HEK293 (cell line): ENCODE measurements around the gene EME2.

ENCODE experiments used
- CTCF ChIA-PET: fragments of 350-600 bp; formaldehyde crosslinking; extraction: SDS; loops from one replicate; lab custom pipeline; 2021; ENCODE audit warnings: antibody characterized with exemption; lab: Yijun Ruan, JAX
- POLR2A ChIA-PET: fragments of 300-600 bp; formaldehyde crosslinking; extraction: SDS; loops from one replicate; lab custom pipeline; 2020; ENCODE audit warnings: antibody characterized with exemption, inconsistent platforms; lab: Yijun Ruan, JAX
- H3K27ac ChIP-seq: fragments of 200-500 bp; sonication (Bioruptor generic); 2 replicates; pipeline ENCODE4 v1.5.1; 2014; ENCODE audit warnings: low read depth, low read length, control low read depth, inconsistent platforms; ENCODE audit errors: extremely low read depth
- H3K36me3 ChIP-seq, 2 experiments: fragments of 200-500 bp in 1 of 2; sonication (Bioruptor generic) in 1 of 2; 1 replicate in 1 of 2; 2 replicates in 1 of 2; pipeline ENCODE4 v1.5.1; 2014 to 2017; ENCODE audit warnings: inconsistent platforms in 2 of 2, low read length in 2 of 2; ENCODE audit not compliant: control insufficient read depth in 2 of 2, insufficient read depth in 1 of 2
- H3K4me1 ChIP-seq: fragments of 200-500 bp; sonication (Bioruptor generic); 2 replicates; pipeline ENCODE4 v1.5.1; 2014; ENCODE audit warnings: mild to moderate bottlenecking, low read length, inconsistent platforms; ENCODE audit not compliant: control insufficient read depth, insufficient read depth
- H3K4me3 ChIP-seq: 2 replicates; pipeline ENCODE4 v1.5.1; 2011; ENCODE audit warnings: low read depth, mild to moderate bottlenecking, control low read depth, low read length, moderate library complexity
- H3K9me3 ChIP-seq: fragments of 200-500 bp; sonication (Bioruptor generic); 2 replicates; pipeline ENCODE4 v1.5.1; 2014; ENCODE audit warnings: low read depth, low read length, inconsistent platforms; ENCODE audit not compliant: control insufficient read depth, insufficient read depth
- ATF2 ChIP-seq: fragments of 450-650 bp; formaldehyde crosslinking; IDR thresholded peaks from 2 replicates; pipeline ENCODE4 v1.5.1; 2016; ENCODE audit warnings: missing biosample characterization, missing genetic modification characterization, low read depth
- HOXA7 ChIP-seq: sonication (generic); formaldehyde crosslinking; IDR thresholded peaks from 2 replicates; pipeline ENCODE4 v1.8.1; 2022; ENCODE audit warnings: missing genetic modification reagents, borderline replicate concordance
- KLF1 ChIP-seq: fragments of 450-650 bp; formaldehyde crosslinking; IDR thresholded peaks from 2 replicates; pipeline ENCODE4 v1.5.1; 2016; ENCODE audit warnings: missing biosample characterization, missing genetic modification characterization
- KLF8 ChIP-seq: fragments of 450-650 bp; formaldehyde crosslinking; IDR thresholded peaks from 2 replicates; pipeline ENCODE4 v1.5.1; 2016; ENCODE audit warnings: missing biosample characterization, missing genetic modification characterization
- MEIS1 ChIP-seq: sonication (generic); formaldehyde crosslinking; IDR thresholded peaks from 2 replicates; pipeline ENCODE4 v1.8.1; 2022; ENCODE audit warnings: missing genetic modification reagents, mild to moderate bottlenecking, borderline replicate concordance
- OVOL3 ChIP-seq: fragments of 450-650 bp; formaldehyde crosslinking; IDR thresholded peaks from 2 replicates; pipeline ENCODE4 v1.5.1; 2016; ENCODE audit warnings: missing biosample characterization, missing genetic modification characterization
- RBAK ChIP-seq: fragments of 450-650 bp; formaldehyde crosslinking; IDR thresholded peaks from 2 replicates; pipeline ENCODE4 v1.5.1; 2016; ENCODE audit warnings: missing biosample characterization, missing genetic modification characterization
- SALL2 ChIP-seq: fragments of 450-650 bp; formaldehyde crosslinking; IDR thresholded peaks from 2 replicates; pipeline ENCODE4 v1.5.0; 2017; ENCODE audit warnings: missing biosample characterization, mild to moderate bottlenecking, missing genetic modification characterization, borderline replicate concordance
- ZBTB6 ChIP-seq: fragments of 450-650 bp; formaldehyde crosslinking; IDR thresholded peaks from 2 replicates; pipeline ENCODE4 v1.5.1; 2017; ENCODE audit warnings: missing biosample characterization, missing genetic modification characterization
- ZEB2 ChIP-seq: fragments of 450-650 bp; formaldehyde crosslinking; IDR thresholded peaks from 2 replicates; pipeline ENCODE4 v1.5.1; 2016; ENCODE audit warnings: missing biosample characterization, missing genetic modification characterization
- ZFP37 ChIP-seq: fragments of 450-650 bp; formaldehyde crosslinking; IDR thresholded peaks from 2 replicates; pipeline ENCODE4 v1.5.1; 2016; ENCODE audit warnings: missing biosample characterization, missing genetic modification characterization
- ZIC2 ChIP-seq: fragments of 450-650 bp; formaldehyde crosslinking; IDR thresholded peaks from 2 replicates; pipeline ENCODE4 v1.5.1; 2016; ENCODE audit warnings: missing biosample characterization, missing genetic modification characterization
- ZNF184 ChIP-seq: fragments of 450-650 bp; IDR thresholded peaks from 2 replicates; pipeline ENCODE4 v1.5.1; 2018; ENCODE audit warnings: missing biosample characterization, mild to moderate bottlenecking, missing genetic modification characterization
- ZNF214 ChIP-seq: fragments of 450-650 bp; formaldehyde crosslinking; IDR thresholded peaks from 2 replicates; pipeline ENCODE4 v1.5.1; 2017; ENCODE audit warnings: missing biosample characterization, mild to moderate bottlenecking, missing genetic modification characterization, borderline replicate concordance
- ZNF350 ChIP-seq: fragments of 450-650 bp; formaldehyde crosslinking; IDR thresholded peaks from 2 replicates; pipeline ENCODE4 v1.5.0; 2017; ENCODE audit warnings: missing biosample characterization, mild to moderate bottlenecking, missing genetic modification characterization
- ZNF600 ChIP-seq: fragments of 450-650 bp; formaldehyde crosslinking; IDR thresholded peaks from 2 replicates; pipeline ENCODE4 v1.5.1; 2016; ENCODE audit warnings: missing biosample characterization, missing genetic modification characterization
- ZNF768 ChIP-seq: fragments of 450-650 bp; formaldehyde crosslinking; IDR thresholded peaks from 2 replicates; pipeline ENCODE4 v1.5.1; 2018; ENCODE audit warnings: missing biosample characterization, mild to moderate bottlenecking, missing genetic modification characterization
- ZNF837 ChIP-seq: fragments of 450-650 bp; formaldehyde crosslinking; IDR thresholded peaks from 2 replicates; pipeline ENCODE4 v1.5.1; 2016; ENCODE audit warnings: missing biosample characterization, missing genetic modification characterization
- ZSCAN23 ChIP-seq: fragments of 450-650 bp; formaldehyde crosslinking; IDR thresholded peaks from 2 replicates; pipeline ENCODE4 v1.5.1; 2016; ENCODE audit warnings: missing biosample characterization, missing genetic modification characterization
- TF ChIP-seq, protein P1 (sequence below): fragments of 450-650 bp; formaldehyde crosslinking; IDR thresholded peaks from 2 replicates; pipeline ENCODE4 v1.5.1; 2016; ENCODE audit warnings: missing biosample characterization, missing genetic modification characterization

EME2 gene

DNA sequence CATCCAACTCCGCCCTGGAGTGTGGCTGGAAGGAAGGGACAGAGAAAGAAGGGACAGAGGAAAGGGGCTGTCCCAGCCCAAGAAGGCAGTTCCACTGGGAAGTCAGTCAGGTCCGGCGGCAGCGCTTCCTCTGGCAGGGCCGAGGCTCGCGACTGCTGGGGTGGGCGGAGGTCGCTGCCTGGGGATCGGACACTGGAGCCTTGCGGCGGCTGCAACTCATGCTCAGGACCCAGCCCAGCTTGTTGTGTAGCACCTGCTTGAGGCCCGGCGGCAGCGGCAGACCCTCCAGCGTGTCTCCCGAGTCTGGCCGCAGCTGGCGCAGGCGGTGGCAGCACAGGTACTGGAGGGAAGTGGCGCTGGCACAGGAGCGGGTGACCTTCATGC lies 4.4 kb downstream of the EME2 start:
- POLR2A ChIA-PET = interaction anchor here (1.0 kb wide), 1 partner anchor 14 kb away, joined by 3 read pairs; no protein-coding TSS in a partner anchor
- H3K9me3 ChIP-seq = no peaks in the 10 kb centered on the region
- no peak overlapping the region for H3K27ac ChIP-seq
- H3K4me3 ChIP-seq = no peak overlapping the region
- TF ChIP-seq ZFP37 = no peak
- TF ChIP-seq, protein P1, sequence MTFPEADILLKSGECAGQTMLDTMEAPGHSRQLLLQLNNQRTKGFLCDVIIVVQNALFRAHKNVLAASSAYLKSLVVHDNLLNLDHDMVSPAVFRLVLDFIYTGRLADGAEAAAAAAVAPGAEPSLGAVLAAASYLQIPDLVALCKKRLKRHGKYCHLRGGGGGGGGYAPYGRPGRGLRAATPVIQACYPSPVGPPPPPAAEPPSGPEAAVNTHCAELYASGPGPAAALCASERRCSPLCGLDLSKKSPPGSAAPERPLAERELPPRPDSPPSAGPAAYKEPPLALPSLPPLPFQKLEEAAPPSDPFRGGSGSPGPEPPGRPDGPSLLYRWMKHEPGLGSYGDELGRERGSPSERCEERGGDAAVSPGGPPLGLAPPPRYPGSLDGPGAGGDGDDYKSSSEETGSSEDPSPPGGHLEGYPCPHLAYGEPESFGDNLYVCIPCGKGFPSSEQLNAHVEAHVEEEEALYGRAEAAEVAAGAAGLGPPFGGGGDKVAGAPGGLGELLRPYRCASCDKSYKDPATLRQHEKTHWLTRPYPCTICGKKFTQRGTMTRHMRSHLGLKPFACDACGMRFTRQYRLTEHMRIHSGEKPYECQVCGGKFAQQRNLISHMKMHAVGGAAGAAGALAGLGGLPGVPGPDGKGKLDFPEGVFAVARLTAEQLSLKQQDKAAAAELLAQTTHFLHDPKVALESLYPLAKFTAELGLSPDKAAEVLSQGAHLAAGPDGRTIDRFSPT (tag by site-specific recombination) = 0 out of 2 replicates have a peak, but pooled peaks have one; percentile 31
- peaks cover 9% of the 10 kb centered on the region for H3K4me1 ChIP-seq
- CTCF ChIA-PET = no interaction called here
- peaks cover 4 to 74% of the 10 kb centered on the region in 2 experiments; a peak in 2 of 3 replicates for H3K36me3 ChIP-seq

DNA sequence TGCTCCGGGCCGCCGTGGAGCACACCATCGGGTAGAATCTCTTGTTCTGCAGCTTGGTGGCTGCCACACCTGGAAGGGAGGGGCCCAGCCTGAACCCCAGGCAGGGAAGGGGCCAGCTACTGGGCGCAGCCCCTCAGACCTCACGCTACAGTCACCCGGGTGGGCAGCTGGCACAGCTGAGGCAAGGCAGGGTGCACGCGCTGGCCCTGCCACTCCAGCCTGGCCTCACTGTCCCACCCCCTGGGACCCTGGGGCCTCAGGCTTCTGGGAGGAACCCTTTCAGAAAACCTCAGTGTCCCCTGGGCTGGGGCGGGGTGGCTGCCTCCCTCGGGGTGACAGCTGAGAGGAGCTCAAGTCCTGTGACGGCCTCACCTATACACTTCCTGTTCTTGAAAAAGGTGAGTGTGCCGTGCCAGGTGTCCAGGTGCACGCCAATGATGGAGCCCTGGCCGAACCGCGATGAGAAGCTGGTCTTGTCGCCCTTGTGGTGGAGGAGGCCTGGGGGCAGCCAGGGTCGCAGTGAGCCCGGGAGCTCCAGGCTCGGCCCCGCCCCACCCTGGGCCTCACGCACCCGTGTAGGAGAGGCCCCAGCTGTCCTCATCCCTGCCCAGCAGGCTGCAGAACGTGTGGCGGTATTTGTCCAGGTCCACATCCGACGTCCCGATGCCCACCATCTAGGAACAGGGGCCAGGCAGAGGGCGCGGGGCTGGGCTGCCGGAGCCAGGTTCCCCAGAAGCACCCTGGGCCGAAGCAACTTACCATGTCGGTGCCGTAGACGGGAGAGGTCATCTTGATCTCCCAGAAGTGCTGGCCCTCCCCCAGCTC lies 5.0 kb downstream of the EME2 start:
- Histone ChIP-seq H3K36me3 (peaks cover 4 to 68% of the 10 kb centered on the region in 2 experiments; a peak in 2 of 3 replicates), H3K27ac (peak overlapping the region; percentile 22; the same call in 1 of the 2 replicates), H3K4me1 (peaks cover 9% of the 10 kb centered on the region), H3K9me3 (no peaks in the 10 kb centered on the region), H3K4me3 (no peak overlapping the region)
- POLR2A ChIA-PET = interaction anchor here (0.6 to 1.0 kb wide), 3 partner anchors 11 to 187 kb away, joined by 3 read pairs; partner anchors contain the start of gene RPS2
- CTCF ChIA-PET = no interaction called here
- TF ChIP-seq ZIC2 (tag by site-specific recombination) = no peak
- TF ChIP-seq RBAK (tag by site-specific recombination) = no peak
- 0 out of 2 replicates have a peak, but pooled peaks have one; percentile 19 for TF ChIP-seq ZEB2 (tag by site-specific recombination)
- TF ChIP-seq ZSCAN23 (tag by site-specific recombination) = no peak
- TF ChIP-seq KLF1 = peak; percentile 58; the same call in 1 of the 2 replicates
- TF ChIP-seq KLF8 = peak; percentile 14; the same call in 1 of the 2 replicates
- no peak for TF ChIP-seq ZNF768 (tag by site-specific recombination)
- TF ChIP-seq MEIS1 (CRISPR knock-in tag) = no peak
- TF ChIP-seq SALL2 (tag by site-specific recombination) = no peak
- TF ChIP-seq HOXA7 (CRISPR knock-in tag) = no peak
- TF ChIP-seq ZBTB6 (tag by site-specific recombination) = no peak
- TF ChIP-seq ZFP37 = no peak
- peak; percentile 24; the same call in 1 of the 2 replicates for TF ChIP-seq ZNF600
- TF ChIP-seq ZNF214 (tag by site-specific recombination) = no peak
- TF ChIP-seq ATF2 (tag by site-specific recombination) = no peak
- no peak for TF ChIP-seq ZNF837 (tag by site-specific recombination)
- TF ChIP-seq OVOL3 (tag by site-specific recombination) = no peak
- no peak for TF ChIP-seq ZNF184
- TF ChIP-seq ZNF350 (tag by site-specific recombination) = no peak
